ENCODE measurements around the gene ABCA1. TPM values are rescaled to one million over a fixed set of nuclear protein-coding genes. Genes with fewer than 3 reads are reported as not detected.
"Not testable (repeated sequence)": the region's sequence is repeated elsewhere in the genome, so short reads cannot be mapped to it uniquely, and the experiment has no call there.

ABCA1 gene
- total RNA-seq, 3 donors from 2014 or later (not counting 1 experiment from before 2014, with no cell fraction given): 1.9 to 10.8 (median 4.8) TPM

DNA sequence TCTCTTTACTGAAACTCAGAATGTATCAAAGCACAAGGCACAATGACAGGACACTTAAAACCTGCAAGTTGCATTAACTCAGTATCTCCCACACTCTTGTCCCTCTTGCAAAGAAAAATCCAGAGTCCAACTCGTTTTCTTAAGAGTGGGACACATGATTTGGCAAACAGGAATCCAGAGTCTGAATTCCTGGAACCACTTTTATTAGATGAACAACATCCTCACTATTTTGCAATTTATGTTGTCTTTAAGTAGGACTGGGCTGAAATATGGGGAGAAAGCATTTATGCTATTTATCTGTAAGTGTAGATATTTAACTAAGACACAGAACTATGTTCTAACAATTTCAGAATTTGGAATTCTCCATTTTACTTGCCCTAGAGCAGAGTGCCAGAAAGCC lies 69.1 kb downstream of the ABCA1 start:
- no peaks in the 10 kb centered on the region for H3K36me3 Mint-ChIP-seq
- H3K4me1 ChIP-seq (ENCODE audit: control insufficient read depth, insufficient read depth, low read length): peaks cover 3% of the 10 kb centered on the region
- TF ChIP-seq, protein P1, sequence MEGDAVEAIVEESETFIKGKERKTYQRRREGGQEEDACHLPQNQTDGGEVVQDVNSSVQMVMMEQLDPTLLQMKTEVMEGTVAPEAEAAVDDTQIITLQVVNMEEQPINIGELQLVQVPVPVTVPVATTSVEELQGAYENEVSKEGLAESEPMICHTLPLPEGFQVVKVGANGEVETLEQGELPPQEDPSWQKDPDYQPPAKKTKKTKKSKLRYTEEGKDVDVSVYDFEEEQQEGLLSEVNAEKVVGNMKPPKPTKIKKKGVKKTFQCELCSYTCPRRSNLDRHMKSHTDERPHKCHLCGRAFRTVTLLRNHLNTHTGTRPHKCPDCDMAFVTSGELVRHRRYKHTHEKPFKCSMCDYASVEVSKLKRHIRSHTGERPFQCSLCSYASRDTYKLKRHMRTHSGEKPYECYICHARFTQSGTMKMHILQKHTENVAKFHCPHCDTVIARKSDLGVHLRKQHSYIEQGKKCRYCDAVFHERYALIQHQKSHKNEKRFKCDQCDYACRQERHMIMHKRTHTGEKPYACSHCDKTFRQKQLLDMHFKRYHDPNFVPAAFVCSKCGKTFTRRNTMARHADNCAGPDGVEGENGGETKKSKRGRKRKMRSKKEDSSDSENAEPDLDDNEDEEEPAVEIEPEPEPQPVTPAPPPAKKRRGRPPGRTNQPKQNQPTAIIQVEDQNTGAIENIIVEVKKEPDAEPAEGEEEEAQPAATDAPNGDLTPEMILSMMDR (IDR thresholded peaks at IDR 0.05): no peak
- no peak overlapping the region for H3K27ac Mint-ChIP-seq
- no peak overlapping the region for H3K27ac ChIP-seq (ENCODE audit: low read length)
- DNase-seq: no peak
- intact Hi-C loops (cut with micrococcal nuclease): no loop called here
- no peaks in the 10 kb centered on the region for H3K9me3 Mint-ChIP-seq
- no peaks in the 10 kb centered on the region for H3K4me1 Mint-ChIP-seq
- H3K27me3 Mint-ChIP-seq (ENCODE audit: low read depth in 2 of 2): peaks cover 0 to 9% of the 10 kb centered on the region in 2 donors
- 54% methylated on average over 1 of the region's 1 CpG for WGBS (ENCODE audit: insufficient coverage)
- H3K36me3 ChIP-seq (ENCODE audit: control insufficient read depth, insufficient read depth, low read length): no peaks in the 10 kb centered on the region
- no peak overlapping the region for H3K4me3 Mint-ChIP-seq
- H3K9me3 ChIP-seq (ENCODE audit: control insufficient read depth, insufficient read depth, low read length): no peaks in the 10 kb centered on the region
- no peak for ATAC-seq
- H3K4me3 ChIP-seq (ENCODE audit: low read length): no peak overlapping the region
- H3K27me3 ChIP-seq (ENCODE audit: control insufficient read depth, insufficient read depth, low read length): no peaks in the 10 kb centered on the region

DNA sequence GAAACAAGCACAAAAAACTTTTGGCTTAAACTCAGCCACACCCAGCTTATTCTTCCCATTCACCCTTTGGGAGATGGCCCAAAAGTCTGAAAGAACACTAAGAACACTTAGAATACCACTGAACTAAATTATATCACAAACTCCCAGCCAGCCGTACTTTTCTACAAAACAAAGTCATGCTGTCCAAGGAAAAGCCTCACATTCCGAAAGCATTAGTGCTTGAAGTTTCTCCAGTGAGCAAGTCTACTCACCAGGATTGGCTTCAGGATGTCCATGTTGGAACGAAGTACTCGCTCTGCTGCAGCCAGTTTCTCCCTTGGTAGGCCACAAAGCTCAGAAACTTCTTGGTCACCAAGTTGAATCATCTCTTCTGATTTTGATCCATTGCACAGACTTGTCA lies 69.7 kb downstream of the ABCA1 start:
- ATAC-seq: no peak
- TF ChIP-seq, protein P1 (IDR thresholded peaks at IDR 0.05): no peak
- Histone ChIP-seq H3K36me3 (ENCODE audit: control insufficient read depth, insufficient read depth, low read length) (no peaks in the 10 kb centered on the region), H3K4me1 (ENCODE audit: control insufficient read depth, insufficient read depth, low read length) (peaks cover under 1% of the 10 kb centered on the region), H3K4me3 (ENCODE audit: low read length) (no peak overlapping the region), H3K9me3 (ENCODE audit: control insufficient read depth, insufficient read depth, low read length) (no peaks in the 10 kb centered on the region), H3K27ac (ENCODE audit: low read length) (no peak overlapping the region), H3K27me3 (ENCODE audit: control insufficient read depth, insufficient read depth, low read length) (no peaks in the 10 kb centered on the region)
- Mint-ChIP-seq H3K27me3 (ENCODE audit: low read depth in 2 of 2) (peaks cover 0 to 9% of the 10 kb centered on the region in 2 donors), H3K4me1 (no peaks in the 10 kb centered on the region), H3K4me3 (no peak overlapping the region), H3K9me3 (no peaks in the 10 kb centered on the region), H3K27ac (no peak overlapping the region), H3K36me3 (no peaks in the 10 kb centered on the region)
- intact Hi-C loops (cut with micrococcal nuclease): no loop called here
- DNase-seq: no peak
- 94% methylated on average over 4 of the region's 4 CpGs for WGBS (ENCODE audit: insufficient coverage)

DNA sequence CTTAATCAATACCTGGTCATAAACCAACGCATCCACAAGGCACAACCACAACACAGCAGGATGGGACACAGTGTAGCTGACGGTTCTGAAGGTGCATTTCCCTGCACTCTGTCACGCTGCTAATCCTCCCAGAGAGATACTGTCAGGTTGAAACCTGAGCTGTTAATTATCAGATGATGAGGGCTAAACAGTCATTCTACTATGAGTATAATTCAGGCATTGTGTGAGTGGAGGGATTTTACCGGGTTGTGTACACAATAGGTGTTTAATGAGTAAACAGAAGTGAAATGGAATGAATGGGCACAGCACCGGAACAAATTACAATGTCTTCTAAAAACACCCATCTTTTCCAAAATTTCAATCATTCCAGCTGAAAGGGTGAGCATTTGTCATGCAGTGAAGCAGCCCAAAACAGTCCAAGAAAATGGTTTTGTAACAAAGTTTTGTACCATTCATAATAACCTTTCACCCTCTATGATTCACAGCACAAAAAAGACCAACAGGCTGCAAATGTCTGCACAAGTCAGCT lies 71.5 kb downstream of the ABCA1 start:
- ATAC-seq (no peak), DNase-seq (no peak)
- Histone ChIP-seq H3K27ac (ENCODE audit: low read length) (no peak overlapping the region), H3K36me3 (ENCODE audit: control insufficient read depth, insufficient read depth, low read length) (no peaks in the 10 kb centered on the region), H3K9me3 (ENCODE audit: control insufficient read depth, insufficient read depth, low read length) (no peaks in the 10 kb centered on the region), H3K4me3 (ENCODE audit: low read length) (no peak overlapping the region), H3K4me1 (ENCODE audit: control insufficient read depth, insufficient read depth, low read length) (no peaks in the 10 kb centered on the region), H3K27me3 (ENCODE audit: control insufficient read depth, insufficient read depth, low read length) (no peaks in the 10 kb centered on the region)
- no peaks in the 10 kb centered on the region for H3K9me3 Mint-ChIP-seq
- H3K36me3 Mint-ChIP-seq: no peaks in the 10 kb centered on the region
- 82% methylated on average over 3 of the region's 5 CpGs for WGBS (ENCODE audit: insufficient coverage)
- H3K27ac Mint-ChIP-seq: no peak overlapping the region
- TF ChIP-seq, protein P1 (IDR thresholded peaks at IDR 0.05): no peak
- H3K27me3 Mint-ChIP-seq (ENCODE audit: low read depth in 2 of 2): peaks cover under 1 to 9% of the 10 kb centered on the region in 2 donors
- H3K4me3 Mint-ChIP-seq: no peak overlapping the region
- no peaks in the 10 kb centered on the region for H3K4me1 Mint-ChIP-seq
- intact Hi-C loops (cut with micrococcal nuclease): no loop called here

DNA sequence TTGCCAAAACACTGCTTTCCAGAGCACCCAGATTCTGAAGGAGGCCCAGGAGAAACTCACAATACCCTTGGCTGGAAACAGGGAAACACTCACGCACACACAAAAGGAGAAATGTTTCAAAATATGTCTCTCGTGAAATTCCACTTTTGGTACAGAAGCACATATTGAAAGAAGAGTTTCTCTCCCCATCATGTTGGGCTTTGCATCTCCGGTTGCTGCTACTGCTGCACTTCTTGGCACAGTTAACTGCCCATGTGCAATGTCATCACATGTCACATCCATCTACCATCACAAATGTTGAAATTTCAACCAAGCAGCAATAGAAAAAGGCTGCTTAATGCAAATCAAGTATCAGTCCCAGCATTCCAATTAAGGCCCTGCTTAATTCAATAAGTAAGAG lies 72.1 kb downstream of the ABCA1 start:
- H3K27ac Mint-ChIP-seq: no peak overlapping the region
- no peaks in the 10 kb centered on the region for H3K9me3 ChIP-seq (ENCODE audit: control insufficient read depth, insufficient read depth, low read length)
- H3K36me3 Mint-ChIP-seq: no peaks in the 10 kb centered on the region
- peaks cover 3 to 9% of the 10 kb centered on the region in 2 donors for H3K27me3 Mint-ChIP-seq (ENCODE audit: low read depth in 2 of 2)
- intact Hi-C loops (cut with micrococcal nuclease): no loop called here
- ATAC-seq (no peak), DNase-seq (no peak)
- TF ChIP-seq, protein P1 (IDR thresholded peaks at IDR 0.05): no peak
- H3K9me3 Mint-ChIP-seq: no peaks in the 10 kb centered on the region
- H3K4me1 Mint-ChIP-seq: no peaks in the 10 kb centered on the region
- WGBS (ENCODE audit: insufficient coverage): 99% methylated on average over 3 of the region's 3 CpGs
- no peak overlapping the region for H3K4me3 ChIP-seq (ENCODE audit: low read length)
- H3K4me3 Mint-ChIP-seq: no peak overlapping the region
- H3K27ac ChIP-seq (ENCODE audit: low read length): no peak overlapping the region
- H3K36me3 ChIP-seq (ENCODE audit: control insufficient read depth, insufficient read depth, low read length): no peaks in the 10 kb centered on the region
- no peaks in the 10 kb centered on the region for H3K27me3 ChIP-seq (ENCODE audit: control insufficient read depth, insufficient read depth, low read length)
- no peaks in the 10 kb centered on the region for H3K4me1 ChIP-seq (ENCODE audit: control insufficient read depth, insufficient read depth, low read length)

DNA sequence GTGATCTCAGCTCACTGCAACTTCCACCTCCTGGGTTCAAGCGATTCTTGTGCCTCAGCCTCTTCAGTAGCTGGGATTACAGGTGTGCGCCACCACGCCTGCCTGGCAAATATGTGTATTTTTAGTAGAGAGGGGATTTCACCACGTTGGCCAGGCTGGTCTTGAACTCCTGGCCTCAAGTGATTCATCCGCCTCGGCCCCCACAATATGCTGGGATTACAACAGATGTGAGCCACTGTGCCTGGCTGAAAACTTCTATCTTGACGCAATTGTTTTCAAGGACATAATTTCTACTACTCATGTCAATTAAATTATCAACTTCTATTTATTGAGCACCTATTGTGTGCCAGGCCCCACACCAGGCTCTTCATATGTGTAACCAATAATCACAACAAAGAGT lies 72.7 kb downstream of the ABCA1 start:
- DNase-seq; H3K9me3 Mint-ChIP-seq; H3K27me3 Mint-ChIP-seq (ENCODE audit: low read depth in 2 of 2); intact Hi-C loops (cut with micrococcal nuclease); H3K4me3 Mint-ChIP-seq; H3K4me3 ChIP-seq (ENCODE audit: low read length); H3K36me3 Mint-ChIP-seq; H3K27ac Mint-ChIP-seq; H3K9me3 ChIP-seq (ENCODE audit: control insufficient read depth, insufficient read depth, low read length); H3K27me3 ChIP-seq (ENCODE audit: control insufficient read depth, insufficient read depth, low read length); H3K4me1 ChIP-seq (ENCODE audit: control insufficient read depth, insufficient read depth, low read length); ATAC-seq; H3K36me3 ChIP-seq (ENCODE audit: control insufficient read depth, insufficient read depth, low read length); H3K27ac ChIP-seq (ENCODE audit: low read length); H3K4me1 Mint-ChIP-seq: not testable (repeated sequence)
- 91% methylated on average over 7 of the region's 7 CpGs for WGBS (ENCODE audit: insufficient coverage)

Data from natural killer cell (primary cell).